ENCODE results near the gene ZNF322.

Gene ZNF322

GRCh38 chr6:26660000-26660361, 435 bp upstream of the ZNF322 start:
- intact Hi-C loops (cut with DNase I; ENCODE audit: low total_unique reads) = no loop called here
- H3K9me3 ChIP-seq = no peaks in the 10 kb centered on the region
- peak overlapping the region; percentile 87 to 91 for H3K27ac ChIP-seq
- no peak for DNase-seq
- peaks cover 0 to 10% (median 0%) of the 10 kb centered on the region in 3 donors for H3K36me3 ChIP-seq
- H3K4me3 ChIP-seq = peak overlapping the region; percentile 63
- TF ChIP-seq, protein P1, sequence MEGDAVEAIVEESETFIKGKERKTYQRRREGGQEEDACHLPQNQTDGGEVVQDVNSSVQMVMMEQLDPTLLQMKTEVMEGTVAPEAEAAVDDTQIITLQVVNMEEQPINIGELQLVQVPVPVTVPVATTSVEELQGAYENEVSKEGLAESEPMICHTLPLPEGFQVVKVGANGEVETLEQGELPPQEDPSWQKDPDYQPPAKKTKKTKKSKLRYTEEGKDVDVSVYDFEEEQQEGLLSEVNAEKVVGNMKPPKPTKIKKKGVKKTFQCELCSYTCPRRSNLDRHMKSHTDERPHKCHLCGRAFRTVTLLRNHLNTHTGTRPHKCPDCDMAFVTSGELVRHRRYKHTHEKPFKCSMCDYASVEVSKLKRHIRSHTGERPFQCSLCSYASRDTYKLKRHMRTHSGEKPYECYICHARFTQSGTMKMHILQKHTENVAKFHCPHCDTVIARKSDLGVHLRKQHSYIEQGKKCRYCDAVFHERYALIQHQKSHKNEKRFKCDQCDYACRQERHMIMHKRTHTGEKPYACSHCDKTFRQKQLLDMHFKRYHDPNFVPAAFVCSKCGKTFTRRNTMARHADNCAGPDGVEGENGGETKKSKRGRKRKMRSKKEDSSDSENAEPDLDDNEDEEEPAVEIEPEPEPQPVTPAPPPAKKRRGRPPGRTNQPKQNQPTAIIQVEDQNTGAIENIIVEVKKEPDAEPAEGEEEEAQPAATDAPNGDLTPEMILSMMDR (IDR thresholded peaks at IDR 0.05) = peak; percentile 19 to 30
- peaks cover 0 to 8% of the 10 kb centered on the region in 2 donors for H3K27me3 ChIP-seq
- peaks cover 0 to 38% (median 14%) of the 10 kb centered on the region in 4 donors for H3K4me1 ChIP-seq

DNA sequence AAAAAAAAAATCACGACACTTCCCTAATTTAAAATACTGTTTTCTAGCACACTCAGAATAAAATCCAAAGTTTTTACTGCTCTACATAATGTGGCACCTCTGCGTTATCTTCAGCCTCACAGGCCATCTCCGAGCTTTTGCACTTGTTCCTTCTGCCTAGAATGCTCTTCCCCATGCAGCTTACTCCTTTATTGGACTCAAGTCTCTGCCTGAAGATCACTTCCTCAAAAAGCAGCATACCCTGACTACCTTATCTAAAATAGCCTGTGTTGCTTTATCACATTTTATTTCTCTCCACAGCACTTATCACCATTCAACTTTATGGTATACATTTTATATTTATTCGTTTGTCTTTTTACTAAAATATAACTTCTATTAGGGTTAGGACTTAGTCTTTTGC, 2.3 kb downstream of the ZNF322 start:
- H3K9me3 ChIP-seq = no peaks in the 10 kb centered on the region
- no peak overlapping the region for H3K4me3 ChIP-seq
- no peak overlapping the region for H3K27ac ChIP-seq
- no peak for DNase-seq
- TF ChIP-seq, protein P1 (IDR thresholded peaks at IDR 0.05) = no peak
- H3K27me3 ChIP-seq = no peaks in the 10 kb centered on the region
- intact Hi-C loops (cut with DNase I; ENCODE audit: low total_unique reads) = no loop called here
- H3K4me1 ChIP-seq = peaks cover 0 to 38% (median 14%) of the 10 kb centered on the region in 4 donors
- H3K36me3 ChIP-seq = peaks cover 7 to 23% (median 19%) of the 10 kb centered on the region in 3 donors

- intact Hi-C loops (cut with DNase I; ENCODE audit: low total_unique reads) = no loop called here
- peaks cover 7 to 32% (median 25%) of the 10 kb centered on the region in 3 donors for H3K36me3 ChIP-seq
- H3K9me3 ChIP-seq = peaks cover 0 to 4% (median 0%) of the 10 kb centered on the region in 3 donors
- no peak for DNase-seq
- H3K4me1 ChIP-seq = peaks cover 0 to 23% (median 8%) of the 10 kb centered on the region in 4 donors
- TF ChIP-seq, protein P1 (IDR thresholded peaks at IDR 0.05) = no peak
- no peaks in the 10 kb centered on the region for H3K27me3 ChIP-seq
- no peak overlapping the region for H3K27ac ChIP-seq
- H3K4me3 ChIP-seq = no peak overlapping the region
Observed at GRCh38 chr6:26653007-26653406, 6.5 kb downstream of the ZNF322 start.

DNA sequence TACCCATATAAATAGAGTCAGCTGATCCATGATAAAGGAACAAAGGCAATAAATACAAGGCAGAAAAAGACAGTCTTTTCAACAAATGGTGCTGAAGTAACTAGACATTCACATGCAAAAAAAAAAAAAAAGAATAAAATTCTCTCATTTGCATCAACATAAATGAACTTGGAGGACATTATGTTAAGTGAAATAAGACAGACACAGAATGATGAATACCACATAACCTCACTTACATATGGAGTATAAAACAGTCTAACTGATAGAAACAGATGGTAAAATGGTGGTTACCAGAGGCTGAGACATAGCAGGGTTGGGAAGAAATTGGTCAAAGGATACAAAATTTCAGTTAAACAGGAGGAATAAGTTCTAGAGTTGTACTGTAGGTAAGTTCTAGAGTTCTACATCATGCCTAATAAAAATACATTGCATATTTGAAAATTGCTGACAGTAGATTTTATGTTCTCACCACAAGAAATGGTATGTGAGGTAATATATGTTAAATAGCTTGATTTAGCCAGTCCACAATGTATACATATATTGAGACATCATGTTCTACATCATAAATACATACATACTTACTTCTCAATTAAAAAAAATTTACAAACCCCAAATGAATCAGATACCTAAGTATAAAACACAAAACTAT, 8.3 kb downstream of the ZNF322 start:
- Histone ChIP-seq H3K4me1 (peaks cover 0 to 6% (median 0%) of the 10 kb centered on the region in 4 donors), H3K4me3 (no peak overlapping the region), H3K36me3 (peaks cover 7 to 32% (median 15%) of the 10 kb centered on the region in 3 donors), H3K9me3 (peaks cover 0 to 4% (median 0%) of the 10 kb centered on the region in 3 donors), H3K27ac (no peak overlapping the region), H3K27me3 (no peaks in the 10 kb centered on the region)
- DNase-seq = no peak
- TF ChIP-seq, protein P1 (IDR thresholded peaks at IDR 0.05) = no peak
- intact Hi-C loops (cut with DNase I; ENCODE audit: low total_unique reads) = no loop called here

DNA sequence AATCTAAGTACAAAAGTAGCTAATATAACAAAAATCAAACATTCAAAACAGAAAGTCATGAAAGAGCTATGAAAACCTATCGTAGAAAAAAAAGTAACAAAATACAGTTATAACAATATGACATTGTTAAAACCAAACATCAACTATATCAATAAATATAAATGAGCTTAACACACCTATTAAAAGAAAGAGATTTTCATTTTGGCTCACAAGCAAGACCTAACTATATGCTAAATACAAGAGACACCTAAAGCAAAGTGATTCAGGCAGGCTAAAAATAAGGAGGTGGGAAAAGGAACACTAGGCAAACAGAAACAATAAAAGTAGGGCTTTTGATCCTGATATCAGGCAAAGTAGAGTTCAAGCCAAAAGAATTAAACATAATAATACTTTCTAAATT, 13.5 kb downstream of the ZNF322 start:
- Histone ChIP-seq H3K4me3 (no peak overlapping the region), H3K27me3 (no peaks in the 10 kb centered on the region), H3K36me3 (peaks cover 24 to 35% (median 25%) of the 10 kb centered on the region in 3 donors), H3K4me1 (no peaks in the 10 kb centered on the region), H3K9me3 (peaks cover 0 to 4% (median 0%) of the 10 kb centered on the region in 3 donors), H3K27ac (no peak overlapping the region)
- TF ChIP-seq, protein P1 (IDR thresholded peaks at IDR 0.05) = no peak
- DNase-seq = no peak
- intact Hi-C loops (cut with DNase I; ENCODE audit: low total_unique reads) = no loop called here

Measured in tibial artery (tissue), 4 donors.